ENCODE data around the gene LHX5.
"Not testable (repeated sequence)": the region's sequence is repeated elsewhere in the genome, so short reads cannot be mapped to it uniquely, and the experiment has no call there.

LHX5 gene

GRCh38 chr12:113471619-113472171, at the start of gene LHX5:
LHX5 (minus strand) TSS chr12:113471871; CDS start chr12:113471498, 373 bp downstream.
- no peak for FAIRE-seq

- no peak for FAIRE-seq
These were observed 48.0 kb upstream of the LHX5 start for GRCh38 chr12:113519464-113520307.

GRCh38 chr12:113515082-113515856, 43.6 kb upstream of the LHX5 start:
- no peak for FAIRE-seq

- no peak for FAIRE-seq
These were observed 42.9 kb upstream of the LHX5 start for GRCh38 chr12:113514602-113515001.

- FAIRE-seq = no peak
These were observed 40.9 kb upstream of the LHX5 start for GRCh38 chr12:113512568-113512967.

DNA sequence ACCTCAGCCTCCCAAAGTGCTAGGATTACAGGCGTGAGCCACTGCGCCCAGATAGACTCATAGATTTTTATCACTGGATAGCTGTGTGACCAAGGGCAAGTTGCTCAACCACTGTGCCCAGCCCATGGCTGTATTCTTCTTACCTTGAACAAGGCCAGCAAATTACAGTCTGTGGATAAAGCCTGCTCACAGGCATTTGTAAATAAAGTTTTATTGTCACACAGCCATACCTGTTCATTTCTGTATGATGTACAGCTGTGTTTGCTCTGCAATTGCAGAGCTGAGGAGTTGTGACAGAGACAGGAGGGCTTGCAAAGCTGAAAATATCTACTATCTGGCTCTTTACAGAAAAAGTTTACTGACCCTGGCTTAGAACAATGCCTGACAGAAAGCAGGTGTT, 35.2 kb upstream of the LHX5 start:
- no peak for FAIRE-seq

DNA sequence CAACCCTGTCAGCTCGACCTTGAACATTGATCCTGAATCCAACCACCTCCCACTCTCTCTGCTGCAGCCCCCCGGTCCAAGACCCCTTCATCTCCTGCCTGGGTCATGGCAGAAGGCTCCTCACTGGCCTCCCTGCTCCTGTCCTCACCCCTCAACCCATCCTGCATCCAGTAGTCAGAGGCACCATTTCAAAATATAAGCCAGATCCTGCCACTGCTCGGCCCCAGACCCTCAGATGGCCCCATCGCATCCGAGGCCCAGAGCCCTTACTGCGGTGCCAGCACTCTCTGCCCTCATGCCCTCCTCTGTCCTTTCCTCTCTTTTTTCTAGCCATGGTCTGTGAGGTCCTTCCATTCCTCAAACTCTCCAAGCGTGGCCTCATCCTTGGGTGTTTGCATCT, 34.3 kb upstream of the LHX5 start:
- FAIRE-seq = no peak

- no peak for FAIRE-seq
These were observed 33.2 kb upstream of the LHX5 start for GRCh38 chr12:113504917-113505316.

DNA sequence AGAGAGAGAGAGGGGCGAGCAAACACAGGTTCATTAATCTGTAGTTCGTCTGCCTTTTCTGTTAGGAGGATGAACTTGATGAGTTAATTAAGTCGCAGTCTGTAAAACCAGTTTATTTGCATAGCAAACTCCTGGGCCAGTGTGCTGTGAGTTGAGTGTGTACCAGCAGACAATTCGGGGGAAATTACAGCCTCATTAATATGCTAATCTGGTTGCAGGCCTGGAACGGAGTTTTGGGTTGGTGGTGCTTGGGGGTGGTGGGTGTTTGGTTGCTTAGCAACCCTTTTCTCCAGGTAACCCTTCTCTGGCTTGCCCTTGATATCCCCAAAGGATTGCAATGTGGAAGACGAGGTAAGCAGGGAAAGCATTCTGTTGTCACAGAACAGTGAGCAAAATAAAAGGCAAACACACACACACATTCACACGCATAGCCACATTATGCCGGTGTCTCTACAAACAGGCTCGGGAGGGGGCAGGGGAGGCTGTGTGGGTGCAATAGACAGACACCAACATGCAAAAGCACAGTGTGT, 29.2 kb upstream of the LHX5 start:
- no peak for FAIRE-seq

GRCh38 chr12:113500306-113500675, 28.6 kb upstream of the LHX5 start:
- FAIRE-seq = no peak

GRCh38 chr12:113498490-113498889, 26.8 kb upstream of the LHX5 start:
- no peak for FAIRE-seq

DNA sequence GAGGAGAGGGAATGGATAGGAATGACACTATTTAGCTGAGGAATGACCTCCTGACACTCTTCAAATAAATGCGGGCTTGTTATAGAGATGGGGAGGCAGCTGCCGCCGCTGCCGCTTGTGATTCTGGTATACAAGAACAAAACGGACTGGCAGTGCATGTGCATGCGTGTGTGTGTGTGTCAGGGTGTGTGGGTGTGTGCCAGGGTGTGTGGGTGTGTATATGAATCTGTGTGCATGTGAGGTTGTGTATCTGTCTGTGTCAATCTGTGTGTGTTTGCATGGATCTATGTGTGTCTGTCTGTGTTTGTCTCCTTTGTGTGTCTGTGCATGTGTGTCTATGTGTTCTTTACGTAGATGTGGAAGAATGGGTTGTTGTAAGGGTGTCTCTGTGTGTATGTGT, 26.0 kb upstream of the LHX5 start:
- no peak for FAIRE-seq

- FAIRE-seq = not testable (repeated sequence)
These were observed 24.3 kb upstream of the LHX5 start for GRCh38 chr12:113495941-113496340.

DNA sequence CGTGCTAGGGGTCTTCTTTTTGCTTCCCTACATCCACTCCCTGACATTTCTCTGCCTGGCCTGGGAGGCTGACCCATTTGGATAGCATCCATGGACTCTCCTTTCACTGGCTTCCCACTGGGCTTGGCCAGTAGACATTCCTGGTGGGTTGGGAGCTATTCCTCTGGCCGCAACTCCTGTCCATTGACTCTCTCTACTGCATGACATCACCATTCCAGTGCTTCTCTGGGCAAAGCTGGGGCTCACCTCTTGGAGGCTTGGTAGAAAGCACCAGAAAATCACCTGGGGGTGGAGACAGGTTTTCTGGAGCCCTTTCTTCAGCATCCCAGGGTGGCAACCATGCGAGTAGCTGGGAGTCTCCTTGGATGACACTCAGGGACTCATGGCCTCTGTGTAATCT, 16.7 kb upstream of the LHX5 start:
- FAIRE-seq = no peak

DNA sequence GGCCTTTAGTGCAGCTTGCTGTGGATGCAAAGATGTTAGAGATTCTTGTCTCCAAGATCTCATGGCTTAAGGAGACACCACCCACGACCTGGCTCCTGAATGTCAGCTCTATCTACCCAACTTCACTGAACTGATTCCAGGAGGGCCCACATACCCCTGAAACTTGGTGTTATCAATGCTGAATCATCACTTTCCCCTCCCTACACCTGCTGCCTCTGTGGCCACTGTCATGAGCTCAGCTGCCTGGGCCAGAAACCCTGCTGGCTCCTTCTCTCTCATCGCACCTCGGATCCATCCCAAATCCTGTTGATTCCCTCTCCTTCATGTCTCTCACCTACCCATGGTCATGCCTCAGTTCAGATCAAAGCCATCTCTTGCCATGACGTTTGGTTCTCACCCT, 15.1 kb upstream of the LHX5 start:
- no peak for FAIRE-seq

GRCh38 chr12:113485330-113485729, 13.7 kb upstream of the LHX5 start:
- FAIRE-seq = no peak

DNA sequence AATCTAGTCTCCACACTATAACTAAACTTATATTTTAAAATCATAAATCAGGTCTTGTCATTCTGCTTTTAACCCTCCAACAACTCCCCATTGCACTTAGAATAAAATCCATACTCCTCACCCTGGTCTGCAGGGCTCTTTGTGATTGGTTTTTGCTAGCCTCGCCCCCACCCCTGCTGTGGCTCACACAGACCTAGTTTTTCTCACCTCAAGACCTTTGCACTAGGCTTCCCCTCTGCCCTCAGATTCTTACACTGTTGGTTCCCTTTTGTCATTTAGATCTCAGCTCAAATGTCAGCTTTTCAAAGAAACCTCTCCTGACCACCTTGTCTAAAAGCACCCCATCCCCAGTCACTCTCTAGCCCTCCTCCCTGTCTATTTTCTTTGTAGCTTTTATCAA, 10.7 kb upstream of the LHX5 start:
- FAIRE-seq = no peak

- FAIRE-seq = no peak
These were observed 8.8 kb upstream of the LHX5 start for GRCh38 chr12:113480336-113480971.

DNA sequence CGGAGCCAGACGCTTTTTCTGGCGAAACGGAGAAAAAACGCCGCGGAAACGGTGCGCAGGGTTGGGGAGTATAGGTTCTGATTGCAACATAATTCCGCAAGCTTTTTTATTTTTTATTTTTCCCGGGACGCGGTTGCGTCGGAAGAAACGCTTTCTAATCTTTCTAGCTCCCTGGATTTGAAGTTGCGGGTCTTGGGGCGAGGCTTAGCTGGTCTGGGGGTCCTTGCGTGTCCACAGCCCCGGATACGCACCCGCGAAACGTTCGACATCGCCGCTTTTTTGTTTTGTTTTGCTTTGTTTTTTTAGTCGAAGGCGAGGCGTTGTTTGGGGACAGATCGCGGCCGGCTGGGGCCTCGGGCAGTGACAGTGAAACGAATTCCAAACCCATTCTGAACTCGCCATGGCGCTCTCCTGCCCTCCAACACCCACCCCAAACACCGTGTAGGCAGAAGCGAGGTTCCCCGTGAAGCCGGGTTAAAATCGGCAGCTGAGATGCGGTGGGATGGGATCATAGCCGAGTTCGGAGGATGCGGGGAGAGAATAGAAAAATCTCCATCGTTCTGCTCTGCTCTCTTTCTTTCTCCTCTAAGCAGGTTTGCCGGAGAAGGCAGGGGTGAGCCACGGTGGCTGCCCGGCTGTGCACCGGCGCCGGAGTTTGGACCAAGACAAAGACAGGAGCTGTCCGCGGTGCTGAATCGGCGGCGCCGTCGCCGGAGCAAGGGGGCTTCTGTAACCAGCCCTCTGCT, 8.1 kb upstream of the LHX5 start:
- no peak for FAIRE-seq

- no peak for FAIRE-seq
These were observed 7.5 kb upstream of the LHX5 start for GRCh38 chr12:113479216-113479589.

DNA sequence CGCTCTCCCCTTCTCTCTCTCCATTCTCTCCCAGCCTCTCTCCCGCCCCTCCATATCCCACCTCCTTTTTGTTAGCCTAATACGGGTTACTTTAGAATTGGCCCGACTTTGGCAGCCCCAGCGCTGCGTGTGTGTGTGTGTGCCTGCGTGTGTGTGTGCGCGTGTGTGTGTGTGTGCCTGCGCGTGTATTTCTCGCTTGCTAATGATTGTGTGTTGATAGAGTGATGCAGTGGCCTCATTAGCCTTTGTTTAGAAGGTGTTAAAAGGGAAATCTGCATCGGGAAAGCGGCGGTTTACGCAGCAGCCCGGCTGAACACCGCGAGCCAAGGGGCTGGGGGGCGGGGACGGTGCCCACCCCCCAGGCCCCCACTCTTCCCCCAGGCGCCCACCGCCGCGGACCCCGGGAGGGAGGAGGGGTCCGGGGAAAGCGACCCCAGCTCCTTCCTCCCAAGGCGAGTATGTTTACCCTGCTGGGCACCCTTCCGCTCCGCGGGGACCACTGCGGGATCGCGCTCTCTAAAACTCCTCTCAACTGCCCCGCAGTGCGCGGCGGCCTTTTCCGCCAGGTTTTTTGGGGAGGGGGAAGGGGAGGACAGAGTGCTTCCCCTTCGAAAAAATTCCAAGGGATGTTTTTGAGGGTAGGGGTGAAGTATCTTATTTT, 6.8 kb upstream of the LHX5 start:
- no peak for FAIRE-seq

DNA sequence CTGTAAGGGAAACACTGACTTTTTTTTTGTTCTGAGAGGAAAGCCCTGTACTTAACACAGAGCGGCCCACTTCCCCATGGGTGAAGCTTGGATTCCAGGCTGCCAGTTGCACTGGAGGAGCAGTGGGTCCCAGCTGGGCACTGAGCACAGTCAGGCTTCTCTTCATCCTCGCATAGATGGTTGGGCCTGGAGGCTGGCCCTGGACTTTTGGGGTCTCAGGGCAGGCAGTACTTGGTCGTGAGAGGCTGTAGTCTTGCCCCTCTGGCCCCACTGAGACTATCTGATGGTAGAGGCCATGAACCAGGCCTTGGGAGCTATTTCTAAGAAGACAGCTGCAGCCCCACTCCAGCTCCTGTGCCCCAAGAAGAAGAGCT, 6.2 kb upstream of the LHX5 start:
- no peak for FAIRE-seq

Measured in islet of Langerhans (tissue), 1 donor.